DND-41 (cell line): Measurements from ENCODE around the gene ACLY.
"Not testable (repeated sequence)": the region's sequence is repeated elsewhere in the genome, so short reads cannot be mapped to it uniquely, and the experiment has no call there.

Experiments used
- CTCF ChIP-seq: IDR thresholded peaks from 2 replicates; pipeline ENCODE4 v1.5.1; 2012; ENCODE audit warnings: borderline replicate concordance, low read length, moderate library complexity, mild to moderate bottlenecking; ENCODE audit not compliant: poor library complexity, severe bottlenecking; ENCODE audit errors: extremely low read depth
- EZH2 ChIP-seq: IDR thresholded peaks from 3 replicates; pipeline ENCODE4 v1.6.1; 2012; ENCODE audit warnings: borderline replicate concordance, low read depth, mild to moderate bottlenecking, moderate library complexity, low read length, inconsistent platforms; ENCODE audit not compliant: severe bottlenecking

- not testable (repeated sequence) for TF ChIP-seq CTCF, EZH2
These were observed 88.8 kb downstream of the ACLY start for GRCh38 chr17:41829961-41830360.
